Measurements from ENCODE around the gene IQCN.

IQCN gene

DNA sequence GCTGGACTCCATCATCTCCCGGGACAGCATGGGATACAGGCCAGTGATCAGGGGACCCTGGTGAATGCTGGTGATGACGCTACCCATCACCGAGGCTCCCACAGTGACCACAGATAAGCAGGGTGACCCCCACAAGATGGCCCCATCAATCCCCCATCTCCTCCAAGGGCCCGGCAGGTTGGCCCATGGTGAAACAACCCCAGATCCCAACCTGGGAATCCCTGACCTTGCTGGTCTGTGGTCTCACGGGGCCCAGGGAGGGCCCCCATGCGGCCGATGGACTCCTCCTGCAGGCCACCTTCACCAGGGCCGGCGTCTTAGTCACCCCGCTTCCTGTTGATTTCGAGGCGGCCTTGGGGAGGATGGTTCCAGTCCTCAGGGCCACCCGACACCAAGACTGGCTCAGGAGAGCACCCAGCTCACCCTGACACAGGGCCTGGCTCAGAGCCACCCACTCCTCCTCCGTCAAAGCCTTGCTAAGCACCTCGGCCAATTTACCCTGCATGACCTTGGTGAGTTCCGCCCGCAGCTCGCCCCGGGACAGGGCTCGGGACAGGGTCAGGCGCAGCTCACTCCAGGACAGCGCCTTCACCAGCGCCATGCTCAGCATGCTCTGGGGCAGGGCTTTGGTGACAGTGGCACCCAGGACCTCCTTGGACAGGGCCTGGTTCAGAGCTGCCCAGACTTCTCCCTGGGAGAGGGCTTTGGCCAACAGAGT lies 10.0 kb downstream of the IQCN start:
- TF ChIP-seq TEAD4 (IDR thresholded peaks at IDR 0.05) = no peak
- no peak for TF ChIP-seq ZBTB7A (IDR thresholded peaks at IDR 0.05; ENCODE audit: low read depth)
- TF ChIP-seq, protein P1, sequence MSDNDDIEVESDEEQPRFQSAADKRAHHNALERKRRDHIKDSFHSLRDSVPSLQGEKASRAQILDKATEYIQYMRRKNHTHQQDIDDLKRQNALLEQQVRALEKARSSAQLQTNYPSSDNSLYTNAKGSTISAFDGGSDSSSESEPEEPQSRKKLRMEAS (IDR thresholded peaks at IDR 0.05) = no peak
- no peak for TF ChIP-seq CREB1 (IDR thresholded peaks at IDR 0.05; ENCODE audit: low read depth)

DNA sequence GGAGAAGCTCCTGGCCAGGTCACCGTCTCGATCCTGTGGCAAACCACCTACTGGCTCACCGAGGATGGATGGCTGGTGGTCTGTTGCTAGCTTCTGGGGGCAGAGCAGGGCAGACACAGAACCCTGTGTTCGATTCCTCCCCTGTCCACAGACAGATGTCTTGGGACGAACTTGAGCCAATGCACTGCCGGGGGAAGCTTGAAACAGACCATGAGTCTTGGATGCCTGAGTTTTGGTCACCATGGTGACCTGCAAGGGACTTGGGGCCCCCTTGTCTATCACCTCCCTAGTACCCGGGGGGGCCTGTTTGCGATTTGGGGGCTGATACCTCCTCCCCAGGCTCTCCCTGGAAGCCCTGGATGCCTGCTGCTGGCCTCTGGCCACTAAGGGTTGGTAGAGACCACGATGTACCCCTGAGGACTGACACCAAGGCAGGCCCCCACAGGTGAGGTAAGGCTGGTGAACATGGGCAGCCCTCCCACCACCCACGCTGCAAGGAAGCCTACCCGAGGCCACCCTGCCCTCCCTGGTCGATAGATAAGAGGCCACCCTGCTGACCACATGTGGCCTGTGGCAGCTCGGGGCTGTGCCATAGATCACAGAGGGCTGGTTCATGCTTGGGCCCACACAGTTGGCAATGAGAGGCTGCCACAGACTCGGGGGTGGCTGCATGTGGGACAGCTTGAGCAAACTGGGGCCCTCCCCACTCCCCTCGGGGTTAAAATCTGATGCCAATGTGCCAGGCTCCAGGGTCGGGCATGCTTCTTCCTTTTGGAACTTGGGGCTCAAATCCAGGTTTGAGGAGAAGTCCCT lies 10.7 kb downstream of the IQCN start:
- TF ChIP-seq, protein P2, sequence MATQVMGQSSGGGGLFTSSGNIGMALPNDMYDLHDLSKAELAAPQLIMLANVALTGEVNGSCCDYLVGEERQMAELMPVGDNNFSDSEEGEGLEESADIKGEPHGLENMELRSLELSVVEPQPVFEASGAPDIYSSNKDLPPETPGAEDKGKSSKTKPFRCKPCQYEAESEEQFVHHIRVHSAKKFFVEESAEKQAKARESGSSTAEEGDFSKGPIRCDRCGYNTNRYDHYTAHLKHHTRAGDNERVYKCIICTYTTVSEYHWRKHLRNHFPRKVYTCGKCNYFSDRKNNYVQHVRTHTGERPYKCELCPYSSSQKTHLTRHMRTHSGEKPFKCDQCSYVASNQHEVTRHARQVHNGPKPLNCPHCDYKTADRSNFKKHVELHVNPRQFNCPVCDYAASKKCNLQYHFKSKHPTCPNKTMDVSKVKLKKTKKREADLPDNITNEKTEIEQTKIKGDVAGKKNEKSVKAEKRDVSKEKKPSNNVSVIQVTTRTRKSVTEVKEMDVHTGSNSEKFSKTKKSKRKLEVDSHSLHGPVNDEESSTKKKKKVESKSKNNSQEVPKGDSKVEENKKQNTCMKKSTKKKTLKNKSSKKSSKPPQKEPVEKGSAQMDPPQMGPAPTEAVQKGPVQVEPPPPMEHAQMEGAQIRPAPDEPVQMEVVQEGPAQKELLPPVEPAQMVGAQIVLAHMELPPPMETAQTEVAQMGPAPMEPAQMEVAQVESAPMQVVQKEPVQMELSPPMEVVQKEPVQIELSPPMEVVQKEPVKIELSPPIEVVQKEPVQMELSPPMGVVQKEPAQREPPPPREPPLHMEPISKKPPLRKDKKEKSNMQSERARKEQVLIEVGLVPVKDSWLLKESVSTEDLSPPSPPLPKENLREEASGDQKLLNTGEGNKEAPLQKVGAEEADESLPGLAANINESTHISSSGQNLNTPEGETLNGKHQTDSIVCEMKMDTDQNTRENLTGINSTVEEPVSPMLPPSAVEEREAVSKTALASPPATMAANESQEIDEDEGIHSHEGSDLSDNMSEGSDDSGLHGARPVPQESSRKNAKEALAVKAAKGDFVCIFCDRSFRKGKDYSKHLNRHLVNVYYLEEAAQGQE (IDR thresholded peaks at IDR 0.05; ENCODE audit: low read depth) = no peak
- TF ChIP-seq FOXM1 (IDR thresholded peaks at IDR 0.05; ENCODE audit: borderline replicate concordance, low read depth) = no peak
- TF ChIP-seq, protein P3, sequence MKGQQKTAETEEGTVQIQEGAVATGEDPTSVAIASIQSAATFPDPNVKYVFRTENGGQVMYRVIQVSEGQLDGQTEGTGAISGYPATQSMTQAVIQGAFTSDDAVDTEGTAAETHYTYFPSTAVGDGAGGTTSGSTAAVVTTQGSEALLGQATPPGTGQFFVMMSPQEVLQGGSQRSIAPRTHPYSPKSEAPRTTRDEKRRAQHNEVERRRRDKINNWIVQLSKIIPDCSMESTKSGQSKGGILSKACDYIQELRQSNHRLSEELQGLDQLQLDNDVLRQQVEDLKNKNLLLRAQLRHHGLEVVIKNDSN (IDR thresholded peaks at IDR 0.05) = no peak
- no peak for TF ChIP-seq EP300 (IDR thresholded peaks at IDR 0.05; ENCODE audit: borderline replicate concordance)

DNA sequence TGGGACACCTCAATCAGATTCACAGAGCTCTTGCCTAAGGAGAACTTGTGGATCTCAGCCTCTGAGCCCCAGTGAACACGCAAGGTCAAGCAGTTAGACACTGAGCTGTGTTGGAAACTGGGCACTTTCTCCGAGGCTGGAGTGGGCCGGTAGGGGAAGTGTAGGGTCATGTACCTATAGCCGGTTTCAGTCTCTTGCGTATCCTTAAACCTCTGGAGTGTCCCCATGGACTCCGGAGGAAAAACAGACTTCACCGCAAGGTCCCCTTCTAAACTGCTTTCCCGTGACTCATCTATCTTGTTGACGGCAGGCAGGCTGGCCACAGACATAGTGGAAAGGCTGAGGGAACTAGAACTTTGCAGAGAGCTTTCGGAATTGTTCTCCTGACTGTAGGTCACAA lies 11.3 kb downstream of the IQCN start:
- TF ChIP-seq TEAD4 (IDR thresholded peaks at IDR 0.05) = no peak

DNA sequence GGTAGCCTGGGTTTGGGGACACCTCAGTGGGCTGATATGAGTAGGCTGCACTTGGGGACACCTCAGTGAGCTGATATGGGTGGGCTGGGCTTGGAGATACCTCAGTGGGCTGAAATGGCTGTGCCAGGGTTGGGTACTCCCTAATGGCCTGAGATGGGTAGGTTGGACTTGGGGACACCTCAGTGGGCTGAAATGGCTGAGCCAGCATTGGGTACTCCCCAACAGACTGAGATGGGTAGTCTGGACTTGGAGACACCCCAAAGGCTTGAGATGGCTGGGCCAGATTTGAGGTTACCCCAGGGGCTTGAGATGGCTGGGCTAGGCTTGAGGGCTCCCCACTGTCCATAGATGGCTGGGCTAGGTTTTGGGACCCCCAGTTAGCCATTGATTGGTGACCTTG lies 12.1 kb downstream of the IQCN start:
- TF ChIP-seq EGR1 (IDR thresholded peaks at IDR 0.05) = no peak
- TF ChIP-seq CEBPB (IDR thresholded peaks at IDR 0.05) = no peak
- TF ChIP-seq, protein P2 (IDR thresholded peaks at IDR 0.05; ENCODE audit: low read depth) = no peak
- no peak for TF ChIP-seq CREB1 (IDR thresholded peaks at IDR 0.05; ENCODE audit: low read depth)
- TF ChIP-seq TCF12 (IDR thresholded peaks at IDR 0.05; ENCODE audit: low read depth) = no peak
- no peak for TF ChIP-seq EP300 (IDR thresholded peaks at IDR 0.05; ENCODE audit: borderline replicate concordance)
- TF ChIP-seq NFIC (IDR thresholded peaks at IDR 0.05) = no peak
- no peak for TF ChIP-seq YY1 (IDR thresholded peaks at IDR 0.05; ENCODE audit: low read depth)
- TF ChIP-seq, protein P3 (IDR thresholded peaks at IDR 0.05) = no peak

DNA sequence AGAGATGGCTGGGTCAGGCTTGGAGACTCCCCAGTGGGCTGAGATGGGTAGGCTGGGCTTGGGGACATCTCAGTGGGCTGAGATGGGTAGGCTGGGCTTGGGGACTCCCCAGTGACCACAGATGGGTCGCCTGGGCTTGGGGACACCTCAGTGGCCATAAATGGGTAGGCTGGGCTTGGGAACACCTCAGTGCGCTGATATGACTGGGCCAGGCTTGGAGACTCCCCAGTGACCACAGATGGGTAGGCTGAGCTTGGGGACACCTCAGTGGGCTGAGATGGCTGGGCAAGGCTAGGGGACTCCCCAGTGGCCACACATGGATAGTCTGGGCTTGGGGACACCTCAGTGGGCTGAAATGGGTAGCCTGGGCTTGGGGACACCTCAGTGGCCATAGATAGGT lies 12.8 kb downstream of the IQCN start:
- no peak for TF ChIP-seq TEAD4 (IDR thresholded peaks at IDR 0.05)
- TF ChIP-seq EP300 (IDR thresholded peaks at IDR 0.05; ENCODE audit: borderline replicate concordance) = no peak
- TF ChIP-seq, protein P3 (IDR thresholded peaks at IDR 0.05) = no peak
- TF ChIP-seq CREB1 (IDR thresholded peaks at IDR 0.05; ENCODE audit: low read depth) = no peak
- TF ChIP-seq TAF1 (IDR thresholded peaks at IDR 0.05; ENCODE audit: low read depth) = no peak
- TF ChIP-seq, protein P1 (IDR thresholded peaks at IDR 0.05) = no peak
- no peak for TF ChIP-seq EGR1 (IDR thresholded peaks at IDR 0.05)
- TF ChIP-seq TCF12 (IDR thresholded peaks at IDR 0.05; ENCODE audit: low read depth) = no peak
- TF ChIP-seq, protein P2 (IDR thresholded peaks at IDR 0.05; ENCODE audit: low read depth) = no peak
- TF ChIP-seq ZBTB7A (IDR thresholded peaks at IDR 0.05; ENCODE audit: low read depth) = no peak
- no peak for TF ChIP-seq RAD21 (IDR thresholded peaks at IDR 0.05; ENCODE audit: low read depth)
- TF ChIP-seq FOXM1 (IDR thresholded peaks at IDR 0.05; ENCODE audit: borderline replicate concordance, low read depth) = no peak
- TF ChIP-seq NFIC (IDR thresholded peaks at IDR 0.05) = no peak
- no peak for TF ChIP-seq CEBPB (IDR thresholded peaks at IDR 0.05)
- no peak for TF ChIP-seq YY1 (IDR thresholded peaks at IDR 0.05; ENCODE audit: low read depth)
